Fibroblast of mammary gland (primary cell): ENCODE data around the gene BEX1.

Source experiments
- DNase-seq: peaks from one replicate; pipeline ENCODE4 v3.0.0-alpha.2; 2010; ENCODE audit warnings: low read depth
- H3K4me3 ChIP-seq: 2 replicates; pipeline ENCODE4 v1.5.1; 2011; ENCODE audit warnings: low read depth, mild to moderate bottlenecking, low read length, moderate library complexity; ENCODE audit not compliant: control insufficient read depth
- CTCF ChIP-seq: conservative IDR thresholded peaks from 2 replicates; pipeline ENCODE4 v1.5.1; 2011; ENCODE audit warnings: low read depth, low read length, inconsistent platforms; ENCODE audit not compliant: control insufficient read depth, insufficient read depth

Gene BEX1

GRCh38 chrX:103098488-103098887, 34.5 kb upstream of the BEX1 start:
- DNase-seq = no peak
- H3K4me3 ChIP-seq = no peak overlapping the region
- no peak for TF ChIP-seq CTCF

- no peak for TF ChIP-seq CTCF
- no peak for DNase-seq
- no peak within 1 kb of the TSS for H3K4me3 ChIP-seq
These were observed 29.0 kb upstream of the BEX1 start, which contains the start of gene NXF3 for GRCh38 chrX:103092942-103093341. TSS of gene NXF3 (minus strand) at chrX:103093143. CDS start at chrX:103093023, 120 bp downstream.

GRCh38 chrX:103081051-103081450, 17.1 kb upstream of the BEX1 start:
- TF ChIP-seq CTCF = no peak
- no peak overlapping the region for H3K4me3 ChIP-seq
- DNase-seq = no peak

- no peak for DNase-seq
These were observed 9.5 kb upstream of the BEX1 start for GRCh38 chrX:103073467-103073866.

GRCh38 chrX:103066606-103067005, 2.6 kb upstream of the BEX1 start:
- no peak overlapping the region for H3K4me3 ChIP-seq
- peak; percentile 5 for DNase-seq
- no peak for TF ChIP-seq CTCF

More at GRCh38 chrX:103073467-103073866, 9.5 kb upstream of the BEX1 start:
- no peak for TF ChIP-seq CTCF
- H3K4me3 ChIP-seq = no peak overlapping the region

- TF ChIP-seq CTCF = no peak
- DNase-seq = peak; percentile 30
- H3K4me3 ChIP-seq = peak overlapping the region; percentile 9
These were observed 653 bp downstream of the BEX1 start for GRCh38 chrX:103063191-103063845.
